GM11168 (cell line): ENCODE data around the gene GARIN5B.
"Not testable (repeated sequence)": the region's sequence is repeated elsewhere in the genome, so short reads cannot be mapped to it uniquely, and the experiment has no call there.

Source experiments
- in situ Hi-C: fragments of 300-500 bp; cut with MboI; formaldehyde crosslinking; loops from one replicate; pipeline ENCODE4 v1.12.0; 2022; ENCODE audit warnings: low sequenced_read_pairs; ENCODE audit not compliant: unreplicated experiment

GARIN5B gene

GRCh38 chr19:55336101-55336500, 27.0 kb downstream of the GARIN5B start:
- in situ Hi-C loops: no loop called here

GRCh38 chr19:55333870-55334269, 29.2 kb downstream of the GARIN5B start:
- in situ Hi-C loops: no loop called here

GRCh38 chr19:55329791-55330190, 33.3 kb downstream of the GARIN5B start:
- in situ Hi-C loops: not testable (repeated sequence)

- in situ Hi-C loops: not testable (repeated sequence)
Measured at GRCh38 chr19:55328774-55329318, 34.2 kb downstream of the GARIN5B start.

GRCh38 chr19:55325172-55325571, 37.9 kb downstream of the GARIN5B start, which contains the start of gene TMEM150B:
Gene TMEM150B, minus strand, starts transcription at chr19:55325341. Its CDS starts 4,305 bp downstream, at chr19:55321036.
- in situ Hi-C loops: no loop called here

GRCh38 chr19:55324662-55325061, 38.4 kb downstream of the GARIN5B start:
- in situ Hi-C loops: no loop called here

GRCh38 chr19:55322204-55322885, 40.7 kb downstream of the GARIN5B start:
- in situ Hi-C loops: no loop called here

- in situ Hi-C loops: no loop called here
Measured at GRCh38 chr19:55321466-55322137, 41.5 kb downstream of the GARIN5B start.

GRCh38 chr19:55320844-55321419, 42.1 kb downstream of the GARIN5B start:
- in situ Hi-C loops: no loop called here

- in situ Hi-C loops: no loop called here
Measured at GRCh38 chr19:55319785-55320184, 43.3 kb downstream of the GARIN5B start.

- in situ Hi-C loops: no loop called here
Measured at GRCh38 chr19:55316646-55317045, 46.4 kb downstream of the GARIN5B start.

GRCh38 chr19:55315956-55316525, 47.0 kb downstream of the GARIN5B start:
- in situ Hi-C loops: no loop called here

GRCh38 chr19:55314396-55314795, 48.7 kb downstream of the GARIN5B start:
- in situ Hi-C loops: no loop called here

GRCh38 chr19:55312621-55313512, 50.2 kb downstream of the GARIN5B start:
- in situ Hi-C loops: no loop called here

GRCh38 chr19:55311797-55312196, 51.3 kb downstream of the GARIN5B start:
- in situ Hi-C loops: no loop called here

- in situ Hi-C loops: no loop called here
Measured at GRCh38 chr19:55311397-55311796, 51.7 kb downstream of the GARIN5B start.

GRCh38 chr19:55310498-55310897, 52.6 kb downstream of the GARIN5B start:
- in situ Hi-C loops: no loop called here

GRCh38 chr19:55309448-55309847, 53.6 kb downstream of the GARIN5B start:
- in situ Hi-C loops: no loop called here

GRCh38 chr19:55308281-55308680, 54.8 kb downstream of the GARIN5B start:
- in situ Hi-C loops: no loop called here

- in situ Hi-C loops: no loop called here
Measured at GRCh38 chr19:55306712-55307111, 56.3 kb downstream of the GARIN5B start.
